NCI-H748 (cell line): ENCODE measurements around the gene ZNF354C.

ENCODE experiments used
- DNase-seq: peaks from one replicate; lab custom pipeline; 2025; ENCODE audit not compliant: unreplicated experiment; lab: John Stamatoyannopoulos, UW

The ZNF354C gene

DNA sequence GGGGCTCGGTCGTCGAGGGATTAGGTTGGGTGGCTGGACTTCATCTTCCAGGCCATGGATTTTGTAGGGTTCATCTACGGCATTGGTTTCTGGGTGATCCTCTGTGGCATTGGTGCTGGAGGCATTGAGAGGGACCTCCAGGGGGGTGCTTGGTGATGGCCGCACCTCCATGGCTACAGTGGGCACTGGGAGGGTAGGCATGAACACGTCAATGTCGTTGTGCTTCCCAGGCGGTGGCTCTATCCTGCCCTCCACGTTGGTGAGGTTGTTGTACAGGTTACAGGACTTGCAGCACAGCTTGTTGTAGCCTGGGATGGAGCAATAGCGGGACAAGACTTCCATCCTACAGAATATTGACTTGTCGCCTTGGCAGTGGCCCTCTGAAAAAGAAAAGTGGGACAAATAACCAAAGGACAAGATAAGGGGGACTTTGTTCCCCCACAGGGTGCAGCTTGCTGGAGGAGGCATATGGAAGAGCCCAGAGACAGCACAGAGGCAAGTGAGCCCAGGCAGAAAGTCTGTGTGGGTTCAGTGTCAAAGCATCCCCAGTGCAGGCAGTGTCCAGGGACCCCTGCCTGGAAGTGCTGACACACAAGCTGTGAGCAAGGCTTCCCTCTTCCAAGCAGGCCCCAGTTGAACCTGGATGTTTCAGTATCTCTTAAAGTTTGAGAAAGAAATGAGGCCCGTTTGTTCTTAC, 53.9 kb downstream of the ZNF354C start:
- no peak for DNase-seq

DNA sequence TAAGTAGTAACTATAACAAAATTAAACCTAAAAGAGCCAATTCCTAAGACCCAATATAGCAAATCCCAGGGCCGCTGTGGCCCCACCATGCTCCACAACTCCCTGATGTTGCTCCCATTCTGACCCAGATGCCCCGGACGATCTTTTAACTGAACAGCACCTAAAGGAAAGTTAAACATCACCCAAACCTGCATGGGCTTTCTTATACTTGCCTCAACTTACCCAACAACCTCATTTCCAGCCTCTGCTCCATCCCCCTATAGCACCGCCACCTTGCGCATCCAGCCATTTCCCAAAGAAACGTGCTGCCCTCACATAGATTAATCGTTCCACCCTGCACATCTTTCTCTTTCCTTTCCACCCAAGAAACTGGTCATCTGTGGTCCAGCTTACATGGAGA, 54.6 kb downstream of the ZNF354C start:
- no peak for DNase-seq

DNA sequence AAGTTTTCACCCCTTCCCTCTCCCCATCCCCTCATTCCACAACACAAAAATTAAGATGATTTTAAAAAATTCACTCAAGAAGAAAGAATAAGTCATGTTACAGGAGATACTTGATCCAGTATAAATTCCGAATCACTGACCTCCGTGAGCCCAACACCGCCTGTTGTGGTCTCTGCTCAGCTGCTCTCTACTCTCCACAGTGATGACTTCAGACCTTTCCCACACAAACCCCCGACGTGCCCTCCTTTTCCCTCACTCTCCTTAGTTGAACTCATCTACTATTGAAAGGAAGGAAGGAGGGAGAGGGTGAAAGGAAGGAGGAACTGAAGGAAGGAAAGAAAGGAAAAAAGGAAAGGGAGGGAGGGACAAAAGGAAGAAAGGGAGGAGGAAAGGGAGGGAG, 55.1 kb downstream of the ZNF354C start:
- no peak for DNase-seq

DNA sequence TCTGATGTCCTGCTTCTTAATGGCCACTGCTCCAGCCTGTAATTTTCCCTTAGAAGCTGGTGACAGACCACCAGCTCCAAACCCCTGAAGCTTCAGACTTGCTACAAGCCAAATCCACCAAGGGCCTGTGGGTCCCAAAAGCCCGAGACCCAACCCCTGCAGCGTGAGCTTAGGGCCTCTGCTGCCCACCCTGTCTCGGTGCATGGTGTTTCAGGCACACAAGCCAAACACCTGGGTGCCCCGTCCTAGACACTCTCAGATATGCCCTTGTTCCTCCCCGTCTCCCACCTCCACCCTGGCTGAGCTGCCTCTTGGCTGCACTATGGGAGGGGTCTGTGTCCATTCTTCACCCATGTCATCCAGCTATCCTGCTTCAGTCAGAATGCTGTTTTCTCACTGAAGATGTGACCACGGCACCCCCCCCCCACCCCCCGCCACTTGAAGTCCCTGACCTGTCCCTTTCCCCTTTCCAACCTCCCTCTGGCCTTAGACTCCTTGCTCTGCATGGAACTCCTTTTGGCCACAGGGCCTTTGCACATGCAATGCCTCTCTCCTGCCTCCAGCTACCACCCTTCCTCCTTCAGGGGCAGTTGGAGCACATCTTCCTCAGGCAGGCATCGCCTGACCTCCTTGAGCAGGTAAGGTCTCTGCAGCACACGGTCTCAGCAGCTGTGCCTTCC, 55.8 kb downstream of the ZNF354C start:
- no peak for DNase-seq

DNA sequence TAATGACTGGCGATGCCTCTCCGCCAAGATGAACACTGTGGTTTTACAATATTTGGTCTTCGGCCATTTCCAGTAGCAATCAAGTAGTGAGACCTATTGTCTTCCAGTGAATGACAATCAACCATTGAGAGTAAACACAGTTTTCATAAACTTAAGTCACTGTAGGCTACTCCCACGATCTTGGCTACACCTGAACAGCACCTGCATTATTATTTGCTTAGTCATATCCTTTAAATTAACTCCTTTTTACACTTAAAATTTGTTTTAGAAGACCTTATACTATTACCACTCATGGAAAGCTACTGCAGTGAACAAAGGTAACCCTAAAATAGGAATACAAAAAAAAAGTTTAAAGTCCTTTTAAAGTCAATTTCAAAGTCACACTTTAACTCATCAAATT, 58.2 kb downstream of the ZNF354C start:
- no peak for DNase-seq

DNA sequence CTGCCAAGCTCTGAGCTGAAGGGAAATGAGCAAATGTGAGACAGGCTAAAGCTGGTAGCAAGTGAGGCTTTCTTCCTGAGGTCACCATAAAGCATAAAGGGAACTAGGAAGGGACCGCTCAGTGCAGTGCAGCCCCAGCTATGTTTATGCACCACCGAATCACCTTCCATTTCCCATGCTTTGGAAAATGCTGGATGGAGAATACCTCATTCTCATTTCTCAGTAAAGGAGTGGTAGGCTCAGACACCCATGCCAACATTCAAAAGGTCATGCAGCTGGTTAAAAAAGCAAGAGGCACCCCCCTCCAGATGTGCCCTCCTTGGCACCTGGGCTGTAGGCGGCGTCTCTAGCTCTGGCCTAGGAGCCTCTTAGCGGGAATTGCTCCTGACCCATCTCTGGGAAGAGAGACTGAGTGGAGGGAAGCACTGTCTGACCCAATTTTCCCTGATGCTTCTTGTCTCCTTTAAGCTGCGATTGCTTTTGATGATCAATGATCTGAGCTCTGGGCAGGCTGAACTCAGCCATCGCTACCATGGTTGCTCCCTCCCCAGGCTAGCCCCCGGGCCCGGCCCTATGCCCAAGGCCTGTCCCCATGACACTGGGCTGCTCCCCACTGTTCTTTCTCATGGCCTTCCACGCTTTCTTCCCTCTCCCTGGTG, 58.7 kb downstream of the ZNF354C start:
- DNase-seq, result no peak

DNA sequence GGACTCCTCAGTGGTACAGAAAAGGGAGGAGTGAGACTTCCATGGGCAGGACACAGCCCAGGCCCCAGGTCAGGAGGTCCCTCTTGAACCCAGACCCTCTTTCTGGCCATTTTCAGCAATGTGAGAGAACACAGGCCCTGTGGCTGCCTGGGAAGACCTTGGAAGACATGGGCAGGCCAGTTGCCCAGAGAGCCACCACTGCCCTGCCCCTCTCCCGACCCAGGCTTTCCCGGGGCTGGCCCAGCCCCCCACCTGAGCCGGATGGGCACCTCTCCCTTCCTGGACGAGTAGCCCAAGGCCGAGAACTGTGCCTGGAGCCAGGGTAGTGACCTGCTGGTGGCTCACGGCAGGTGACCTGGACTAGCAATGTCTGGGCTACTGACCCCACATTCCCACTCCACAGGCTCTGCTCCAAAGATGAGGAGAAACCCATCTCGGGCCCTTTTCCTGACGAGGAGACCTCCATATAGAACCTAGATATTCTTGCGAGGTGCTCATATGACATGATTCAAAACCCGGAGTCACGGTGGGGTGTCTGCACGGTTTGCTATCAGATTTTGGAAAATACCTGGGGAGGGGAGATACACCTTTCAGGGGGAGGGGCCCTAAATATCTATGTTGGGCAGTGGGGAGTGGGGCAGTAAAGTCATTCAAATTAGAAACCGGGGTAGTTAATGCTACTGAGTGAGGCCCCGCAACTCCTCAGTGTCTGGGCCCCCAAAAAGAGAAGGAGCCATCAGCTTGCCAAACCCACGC, 59.4 kb downstream of the ZNF354C start:
- no peak for DNase-seq

DNA sequence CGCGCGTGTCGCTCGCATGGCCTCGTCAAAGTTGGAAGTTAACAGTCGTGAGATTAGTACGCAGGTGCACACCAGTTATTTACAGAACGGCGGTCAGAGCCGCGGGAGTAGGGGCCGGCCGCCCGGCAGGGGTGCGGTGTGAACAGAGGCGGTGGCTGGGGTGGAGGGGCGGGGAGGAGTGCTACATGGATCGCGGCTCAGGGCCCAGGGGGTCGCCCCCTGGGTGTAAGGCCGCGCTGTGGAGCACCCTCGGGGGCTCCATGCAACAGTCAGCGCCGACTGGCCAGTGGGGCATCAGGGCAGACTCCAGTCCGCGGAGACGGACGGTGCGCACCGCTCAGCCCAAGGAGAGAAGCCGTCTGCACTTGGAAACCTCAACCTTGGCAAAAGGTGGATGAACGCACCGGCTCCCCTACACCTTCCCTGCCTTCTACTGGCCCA, 60.3 kb downstream of the ZNF354C start:
- DNase-seq, result no peak

DNA sequence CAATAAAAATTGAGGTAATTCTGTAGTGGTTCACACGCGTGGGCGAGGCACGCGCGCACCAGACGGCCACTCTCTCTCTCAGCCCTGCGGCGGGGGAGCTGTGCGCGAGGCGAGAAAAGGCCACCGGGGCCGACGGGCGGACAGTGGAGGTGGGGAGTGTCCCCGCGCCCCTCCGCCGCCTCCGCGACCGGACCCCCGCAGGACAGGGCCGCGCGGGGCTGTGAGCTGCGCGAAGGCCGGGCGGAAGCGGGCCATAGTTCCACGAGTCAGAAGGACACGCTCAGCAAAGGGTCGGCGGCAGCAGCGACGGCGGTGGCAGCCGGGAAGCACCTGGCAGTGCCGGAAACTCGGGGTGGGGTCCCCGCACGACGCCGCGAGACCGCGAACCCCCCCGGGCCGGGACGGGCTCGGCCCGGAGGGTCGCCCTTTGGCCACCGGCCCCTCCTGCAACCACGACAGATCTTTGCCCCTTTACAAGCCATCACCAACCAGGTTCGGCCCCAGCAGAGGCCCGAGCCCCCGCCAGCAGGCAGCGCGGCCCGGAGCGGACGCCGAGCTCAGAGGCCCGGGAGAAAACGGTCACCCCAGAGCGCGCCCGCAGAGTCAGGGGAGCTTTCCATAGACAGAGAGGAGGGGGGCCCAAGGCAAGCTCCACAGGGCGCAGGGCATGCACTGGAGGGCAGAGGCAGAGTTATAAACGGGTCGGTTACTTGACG, 60.9 kb downstream of the ZNF354C start:
- no peak for DNase-seq

DNA sequence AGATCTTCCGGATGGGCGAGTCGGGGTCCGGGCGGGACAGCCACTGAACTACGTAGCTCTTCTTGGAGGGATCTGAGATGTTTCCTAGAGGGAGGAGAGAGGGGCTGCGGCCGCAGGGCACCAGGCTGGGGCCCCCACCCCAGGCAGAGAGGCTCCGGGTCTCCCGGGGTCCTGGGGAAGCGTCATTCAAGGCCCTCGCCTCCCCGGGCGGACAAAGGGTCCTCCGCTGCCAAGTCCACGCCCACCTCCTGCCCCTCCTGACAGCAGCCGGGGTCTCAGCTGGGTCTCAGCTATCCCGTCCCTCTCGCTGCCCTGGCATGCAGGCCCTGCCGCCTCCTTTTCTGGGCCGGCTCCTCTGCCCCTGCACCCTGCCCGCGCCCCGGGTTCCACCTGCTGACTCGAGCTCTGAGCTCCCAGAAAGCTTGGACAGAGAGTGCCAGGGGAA, 61.5 kb downstream of the ZNF354C start:
- DNase-seq, result no peak

DNA sequence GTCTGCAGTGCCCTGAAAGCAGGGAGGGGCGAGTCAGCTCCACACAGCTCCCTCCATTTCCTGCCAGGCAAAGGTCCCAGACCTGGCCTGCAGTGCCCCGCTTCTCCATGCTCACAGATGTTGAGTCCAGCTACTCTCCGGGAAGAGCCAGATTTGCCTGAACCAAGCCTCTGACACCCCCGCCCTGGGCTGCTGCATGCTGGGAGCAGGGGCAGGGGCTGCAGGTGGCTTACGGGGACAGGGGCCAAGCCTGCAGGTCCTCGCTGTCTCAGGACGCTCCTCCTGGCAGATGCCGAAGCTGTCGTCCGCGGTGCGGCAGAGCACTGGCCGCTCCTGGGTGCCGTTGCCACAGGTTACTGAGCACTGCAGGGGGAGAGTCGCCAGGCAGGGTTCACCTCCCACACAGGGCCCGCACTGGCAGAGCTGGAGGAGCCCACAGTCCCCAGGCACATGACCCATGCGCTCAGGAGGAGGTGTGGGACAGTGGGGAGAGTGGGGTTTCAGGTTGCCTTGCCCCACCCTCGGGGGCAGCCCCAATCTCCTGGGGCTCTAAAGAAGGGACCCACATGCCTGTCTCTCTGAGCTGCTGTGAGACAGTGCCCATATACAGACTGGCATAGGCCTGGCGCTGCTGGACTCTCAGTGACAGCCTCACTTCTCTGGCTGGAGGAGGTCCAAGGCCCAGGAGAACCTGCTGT, 62.4 kb downstream of the ZNF354C start:
- no peak for DNase-seq

DNA sequence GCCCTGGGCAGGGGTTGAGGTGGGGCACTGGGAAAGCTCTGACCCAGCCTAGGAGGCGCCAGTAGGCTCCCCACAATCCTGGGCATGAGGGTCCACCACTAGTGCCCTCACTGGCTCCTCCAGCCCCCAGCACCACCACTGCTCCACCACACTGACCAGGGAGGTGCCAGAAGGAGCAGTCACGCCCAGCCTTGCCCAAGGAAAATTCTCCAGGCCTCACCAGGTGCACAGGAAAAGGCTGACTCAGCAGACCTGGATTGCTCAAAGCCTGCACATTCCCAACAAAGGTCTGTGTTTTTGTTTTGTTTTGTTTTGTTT, 62.9 kb downstream of the ZNF354C start:
- DNase-seq, result no peak

DNA sequence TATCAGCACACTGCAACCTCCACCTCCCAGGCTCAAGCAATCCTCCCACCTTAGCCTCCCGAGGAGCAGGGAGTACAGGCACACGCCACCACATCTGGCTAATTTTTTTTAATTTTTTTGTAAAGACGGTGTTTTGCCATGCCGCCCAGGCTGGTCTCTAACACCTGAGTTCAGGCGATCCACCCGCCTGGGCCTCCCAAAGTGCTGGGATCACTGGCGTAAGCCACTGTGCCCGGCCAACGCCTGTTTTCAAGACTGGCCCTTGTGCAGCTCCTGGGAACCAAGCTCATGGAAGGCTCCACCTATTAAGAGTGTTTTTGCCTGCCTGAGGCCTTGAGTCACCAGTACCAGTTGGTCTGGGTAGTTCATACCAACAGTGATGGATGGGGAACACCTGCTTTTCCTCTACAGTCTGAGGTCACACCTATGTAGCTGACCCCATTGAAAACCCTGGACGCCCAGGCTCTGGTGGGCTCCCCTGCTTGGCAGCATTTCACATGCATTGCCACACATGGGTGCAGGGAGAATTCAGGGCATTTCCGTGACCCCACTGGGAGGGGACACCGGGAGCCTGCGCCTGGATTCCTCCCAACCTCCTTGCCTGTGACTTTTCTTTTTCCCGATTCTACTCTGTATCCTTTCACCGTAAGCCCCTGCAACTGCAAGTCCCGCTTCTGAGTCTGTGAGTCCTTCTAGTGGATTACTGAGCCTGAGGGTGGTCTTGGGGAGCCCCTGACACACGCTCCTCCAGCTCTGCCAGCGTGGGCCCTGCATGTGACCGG, 63.5 kb downstream of the ZNF354C start:
- DNase-seq, result no peak

DNA sequence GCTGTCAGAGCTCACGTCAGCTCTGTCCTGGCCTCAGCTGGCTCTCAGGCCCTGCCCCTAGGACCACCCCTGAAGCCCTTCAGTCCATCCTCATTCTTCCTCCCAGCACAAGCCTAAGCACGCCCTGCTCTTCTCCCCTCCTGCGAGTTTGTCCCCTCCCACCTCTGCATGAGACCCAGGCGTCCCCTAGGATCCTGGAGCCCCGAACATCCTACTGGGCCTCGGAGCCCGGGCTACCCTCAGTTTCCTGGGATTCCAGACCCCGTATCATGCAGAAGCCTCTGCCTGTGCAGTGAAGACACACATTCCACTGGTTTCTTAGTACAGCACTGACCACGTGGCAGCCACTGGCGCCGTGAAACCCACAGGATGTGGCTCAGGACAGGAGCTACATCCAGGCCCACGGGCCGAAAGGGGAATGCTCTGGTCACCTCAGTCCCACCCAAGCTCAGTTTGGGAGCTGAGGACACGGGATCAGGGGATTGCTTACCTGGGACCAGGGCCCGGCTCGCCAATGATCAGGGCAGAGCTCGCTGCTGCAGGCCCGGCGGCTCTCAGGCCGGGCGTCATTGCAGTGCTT, 64.2 kb downstream of the ZNF354C start:
- no peak for DNase-seq

DNA sequence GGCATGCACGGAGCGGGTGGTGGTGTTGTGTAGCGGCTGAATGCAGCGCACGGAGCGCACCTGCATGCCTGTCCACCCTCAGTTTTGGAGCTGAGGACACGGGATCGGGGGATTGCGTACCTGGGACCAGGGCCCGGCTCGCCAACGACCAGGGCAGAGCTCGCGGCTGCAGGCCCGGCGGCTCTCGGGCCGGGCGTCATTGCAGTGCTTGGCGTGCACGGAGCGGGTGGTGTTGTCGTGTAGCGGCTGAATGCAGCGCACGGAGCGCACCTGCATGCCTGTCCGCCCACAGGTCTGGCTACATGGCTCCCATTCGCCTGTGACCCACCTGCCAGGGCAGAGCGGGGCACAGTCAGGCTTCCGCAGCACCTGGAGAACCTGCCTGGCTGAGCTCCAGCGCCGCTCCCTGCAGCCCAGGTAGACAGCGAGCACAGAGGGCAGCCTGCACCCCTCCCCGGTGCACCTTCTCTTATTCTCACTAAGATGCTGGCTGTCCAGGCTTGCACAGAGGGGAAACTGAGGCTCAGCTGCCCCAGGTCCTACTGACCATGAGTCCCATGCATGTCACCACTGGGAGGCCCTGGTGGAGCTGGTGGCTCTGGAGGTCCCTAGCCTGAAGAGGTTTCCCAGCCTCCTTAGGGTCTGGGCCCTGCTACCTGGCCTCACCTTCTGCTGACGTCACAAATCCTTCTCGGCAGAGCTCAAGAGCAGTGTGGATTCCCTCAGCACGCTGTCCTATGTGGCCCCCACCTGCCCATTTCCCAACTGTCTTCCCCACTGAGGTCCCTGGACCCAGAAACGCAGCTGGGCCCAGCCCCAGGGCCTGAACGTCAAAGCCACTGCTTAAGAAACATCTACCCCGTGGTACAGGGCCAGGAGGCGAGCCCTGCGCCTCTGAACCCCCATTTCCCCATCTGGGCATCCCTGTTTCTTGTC, 64.9 kb downstream of the ZNF354C start:
- no peak for DNase-seq

DNA sequence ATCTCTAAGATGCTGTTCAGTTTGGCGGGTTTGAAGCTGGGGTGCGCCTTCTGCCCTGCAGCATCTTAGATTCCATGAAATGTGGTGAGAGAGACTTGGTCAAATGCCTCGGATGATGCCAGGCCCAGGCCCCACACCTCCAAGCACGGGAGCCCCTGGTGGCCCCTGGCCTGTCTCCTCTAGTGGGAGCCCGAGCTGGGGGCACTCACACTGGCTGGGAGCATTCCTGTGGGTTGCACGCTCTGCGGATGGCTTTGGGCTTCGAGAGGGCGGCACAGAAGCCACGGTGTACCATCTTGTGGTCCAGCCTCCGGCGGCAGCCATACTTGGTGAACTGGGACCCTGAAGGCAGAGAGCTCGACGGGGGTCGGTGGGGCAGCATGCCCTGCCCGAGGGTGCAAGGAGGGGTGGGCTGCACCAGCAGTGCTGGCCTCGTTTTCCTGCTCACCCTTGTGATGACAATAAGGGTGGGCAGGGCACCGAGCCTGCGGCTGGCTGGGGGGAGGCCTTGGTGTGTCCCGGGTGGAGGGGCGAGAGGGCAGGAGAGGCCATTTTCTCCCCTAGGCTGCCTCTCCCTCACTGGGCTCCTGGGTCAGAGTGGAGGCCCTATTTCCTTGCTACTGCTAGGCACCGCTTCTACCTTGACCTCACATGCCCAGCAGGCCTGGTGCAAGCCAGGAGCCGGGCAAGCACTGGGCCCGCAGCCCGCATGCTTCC, 65.8 kb downstream of the ZNF354C start:
- no peak for DNase-seq

DNA sequence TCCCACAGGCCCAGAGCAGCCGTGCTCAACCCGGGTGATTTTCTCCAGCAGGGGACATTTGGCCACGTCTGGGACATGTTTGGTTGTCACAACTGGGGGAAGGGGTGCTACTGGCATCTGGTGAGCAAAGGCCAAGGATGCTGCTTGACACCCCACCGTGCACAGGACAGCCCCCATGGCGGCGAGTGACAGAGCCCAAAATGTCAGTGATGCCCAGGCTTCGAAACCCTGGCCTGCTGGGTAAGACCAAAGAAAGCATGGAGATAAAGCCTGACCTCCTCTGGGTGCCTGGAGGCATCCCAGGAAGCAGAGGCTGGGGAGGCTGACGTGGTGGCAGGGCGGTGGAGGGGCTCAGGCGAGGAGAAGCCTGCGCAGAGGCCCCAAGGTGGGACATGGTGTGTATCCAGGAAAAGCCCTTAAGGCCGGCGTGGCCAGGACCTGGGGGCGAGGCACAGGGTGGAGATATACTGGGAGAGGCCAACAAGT, 66.4 kb downstream of the ZNF354C start:
- DNase-seq, result no peak
